ENCODE data around the gene NFS1.
"Not testable (repeated sequence)": the region's sequence is repeated elsewhere in the genome, so short reads cannot be mapped to it uniquely, and the experiment has no call there.

Gene NFS1

GRCh38 chr20:35729836-35730582 lies 30.9 kb upstream of the NFS1 start:
- no peak for DNase-seq (ENCODE audit: low read depth in 2 of 2)

GRCh38 chr20:35729283-35729807 lies 30.2 kb upstream of the NFS1 start:
- DNase-seq (ENCODE audit: low read depth in 2 of 2), result no peak

GRCh38 chr20:35726842-35727711 lies 27.9 kb upstream of the NFS1 start:
- no peak for DNase-seq (ENCODE audit: low read depth in 2 of 2)

GRCh38 chr20:35724321-35725230 lies 25.4 kb upstream of the NFS1 start:
- no peak for DNase-seq (ENCODE audit: low read depth in 2 of 2)

- DNase-seq (ENCODE audit: low read depth in 2 of 2), result not testable (repeated sequence)
These were observed 24.6 kb upstream of the NFS1 start for GRCh38 chr20:35723652-35724320.

GRCh38 chr20:35723275-35723639 lies 24.1 kb upstream of the NFS1 start:
- not testable (repeated sequence) for DNase-seq (ENCODE audit: low read depth in 2 of 2)

GRCh38 chr20:35721621-35722020 lies 22.5 kb upstream of the NFS1 start:
- no peak for DNase-seq (ENCODE audit: low read depth in 2 of 2)

- no peak for DNase-seq (ENCODE audit: low read depth in 2 of 2)
These were observed 22.1 kb upstream of the NFS1 start for GRCh38 chr20:35721219-35721618.

- no peak for DNase-seq (ENCODE audit: low read depth in 2 of 2)
These were observed 21.3 kb upstream of the NFS1 start for GRCh38 chr20:35720165-35721123.

GRCh38 chr20:35719717-35720116 lies 20.6 kb upstream of the NFS1 start:
- DNase-seq (ENCODE audit: low read depth in 2 of 2), result no peak

GRCh38 chr20:35718972-35719635 lies 20.0 kb upstream of the NFS1 start:
- no peak for DNase-seq (ENCODE audit: low read depth in 2 of 2)

- not testable (repeated sequence) for DNase-seq (ENCODE audit: low read depth in 2 of 2)
These were observed 19.2 kb upstream of the NFS1 start for GRCh38 chr20:35718321-35718720.

- no peak for DNase-seq (ENCODE audit: low read depth in 2 of 2)
These were observed 17.2 kb upstream of the NFS1 start for GRCh38 chr20:35716330-35716729.

- DNase-seq (ENCODE audit: low read depth in 2 of 2), result no peak
These were observed 16.5 kb upstream of the NFS1 start for GRCh38 chr20:35715652-35716051.

GRCh38 chr20:35714127-35714526 lies 15.0 kb upstream of the NFS1 start:
- no peak for DNase-seq (ENCODE audit: low read depth in 2 of 2)

- not testable (repeated sequence) for DNase-seq (ENCODE audit: low read depth in 2 of 2)
These were observed 14.0 kb upstream of the NFS1 start for GRCh38 chr20:35713120-35713519.

GRCh38 chr20:35711588-35712209 lies 12.5 kb upstream of the NFS1 start:
- no peak for DNase-seq (ENCODE audit: low read depth in 2 of 2)

GRCh38 chr20:35710884-35711587 lies 11.9 kb upstream of the NFS1 start:
- DNase-seq (ENCODE audit: low read depth in 2 of 2), result no peak
